NCI-H526 (cell line): ENCODE measurements around the gene NHSL2.
A peak's percentile ranks its signal among the peaks of the same experiment; 100 is the strongest.
"Not testable (repeated sequence)": the region's sequence is repeated elsewhere in the genome, so short reads cannot be mapped to it uniquely, and the experiment has no call there.

Source experiments
- DNase-seq, 2 experiments: peaks; one replicate each; lab custom pipeline; 2025; lab: John Stamatoyannopoulos, UW

The NHSL2 gene

GRCh38 chrX:72042852-72043248 lies 132.2 kb downstream of the NHSL2 start:
- DNase-seq, result no peak

GRCh38 chrX:72043636-72044035 lies 133.0 kb downstream of the NHSL2 start:
- DNase-seq, result no peak

GRCh38 chrX:72045141-72045540 lies 134.5 kb downstream of the NHSL2 start:
- DNase-seq, result peak in 1 of 2 experiments; percentile 13

- DNase-seq, result peak; percentile 76 to 80
Measured at GRCh38 chrX:72045552-72046277, 135.1 kb downstream of the NHSL2 start.

GRCh38 chrX:72046447-72046846 lies 135.8 kb downstream of the NHSL2 start:
- DNase-seq, result no peak

DNA sequence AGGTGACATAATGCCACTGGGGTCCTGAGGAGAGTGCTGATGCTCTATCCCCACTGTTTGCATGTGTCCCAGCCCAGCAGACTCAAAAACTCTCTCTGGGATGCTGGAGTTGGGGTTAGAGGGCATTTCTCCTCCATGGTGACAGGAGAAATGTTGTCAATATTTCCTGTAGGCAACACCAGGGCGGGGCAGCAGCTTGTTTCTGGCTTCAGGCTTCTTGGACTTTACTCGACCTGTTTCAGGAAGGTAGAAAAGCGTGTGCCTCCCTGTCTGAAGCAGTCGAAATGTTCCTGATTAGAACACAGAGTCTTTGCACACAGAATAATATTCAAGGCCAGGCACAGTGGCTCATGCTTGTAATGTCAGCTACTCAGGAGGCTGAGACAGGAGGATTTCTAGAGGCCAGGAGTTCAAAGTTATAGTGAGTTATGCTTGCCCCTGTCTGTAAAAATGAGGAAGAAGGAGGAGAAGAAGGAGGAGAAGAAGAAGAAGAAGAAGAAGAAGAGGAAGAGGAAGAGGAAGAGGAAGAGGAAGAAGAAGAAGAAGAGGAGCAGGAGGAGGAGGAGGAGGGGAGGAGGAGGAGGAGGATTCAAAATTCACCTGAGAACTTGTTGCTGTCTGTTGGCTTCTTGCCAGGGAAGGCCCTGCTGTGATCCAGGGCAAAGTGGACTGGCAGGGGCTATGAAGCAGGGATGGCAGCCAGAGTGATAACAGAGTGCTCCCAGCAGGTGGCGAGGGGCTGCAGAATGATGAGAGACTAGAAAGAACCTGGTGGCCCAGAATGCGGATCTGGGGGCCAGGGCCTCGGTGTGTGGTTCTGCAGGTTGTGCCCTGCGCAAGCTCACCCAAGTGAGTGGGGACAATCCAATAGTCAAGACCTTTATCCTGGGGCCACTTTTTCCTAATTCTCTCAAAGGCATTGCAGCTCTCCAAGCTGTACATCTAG lies 138.1 kb downstream of the NHSL2 start:
- DNase-seq, result peak; percentile 3 to 17

- no peak for DNase-seq
Measured at GRCh38 chrX:72050011-72050410, 139.4 kb downstream of the NHSL2 start.

GRCh38 chrX:72051589-72051988 lies 140.9 kb downstream of the NHSL2 start:
- DNase-seq, result no peak

DNA sequence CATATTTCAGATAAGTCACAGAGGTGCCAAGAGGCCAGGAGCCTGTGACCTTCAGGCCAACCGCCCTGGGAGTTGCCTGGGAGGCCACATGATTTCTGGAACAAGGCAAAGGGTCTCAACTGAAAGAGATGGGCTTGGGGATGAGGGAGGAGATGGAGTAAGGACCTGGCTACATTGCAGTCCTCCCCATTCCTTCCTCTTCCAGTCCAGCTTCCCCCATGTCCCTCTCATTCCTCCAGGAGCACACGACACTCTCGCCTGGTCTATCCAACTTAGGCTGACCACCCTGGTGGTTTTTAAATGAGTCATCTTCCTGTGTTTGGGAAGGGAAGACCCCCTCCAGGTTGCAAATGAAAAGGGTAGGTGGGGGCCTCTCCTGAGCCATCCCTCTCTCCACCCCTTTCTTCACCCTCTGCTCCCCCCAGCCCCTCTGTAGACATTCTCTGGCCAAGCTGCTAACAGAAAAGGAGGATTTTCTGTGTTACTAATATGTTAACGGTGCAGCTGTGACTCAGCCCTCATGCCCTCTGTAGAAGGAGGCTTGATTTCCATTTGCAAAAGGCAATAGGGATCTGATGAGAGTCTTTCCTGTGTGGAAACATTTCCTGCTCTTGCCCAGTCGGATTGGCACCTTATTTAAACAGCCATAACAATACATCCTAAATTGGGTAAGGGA lies 141.9 kb downstream of the NHSL2 start:
- no peak for DNase-seq

DNA sequence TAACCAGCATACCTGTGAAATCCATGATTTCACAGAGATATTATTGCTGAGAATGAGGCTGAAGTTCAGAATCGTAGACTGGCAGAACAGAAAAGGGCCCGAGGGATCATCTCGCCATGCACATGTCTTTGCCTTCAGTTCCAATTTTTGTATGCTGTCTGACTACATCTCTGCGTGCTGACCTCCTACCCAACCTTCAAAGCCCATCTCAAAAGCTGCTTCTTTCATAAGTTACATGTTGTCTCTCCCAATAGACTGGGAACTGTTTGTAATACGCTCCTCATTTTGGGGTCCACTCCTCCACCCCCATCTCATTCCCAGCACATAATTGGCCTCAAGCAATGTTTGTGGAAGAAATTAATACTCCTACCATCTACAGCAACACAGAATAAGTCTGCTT lies 142.9 kb downstream of the NHSL2 start:
- no peak for DNase-seq

- DNase-seq, result no peak
Measured at GRCh38 chrX:72054779-72055489, 144.3 kb downstream of the NHSL2 start.

GRCh38 chrX:72057331-72057730 lies 146.7 kb downstream of the NHSL2 start:
- no peak for DNase-seq

- DNase-seq, result no peak
Measured at GRCh38 chrX:72057849-72058248, 147.2 kb downstream of the NHSL2 start.

DNA sequence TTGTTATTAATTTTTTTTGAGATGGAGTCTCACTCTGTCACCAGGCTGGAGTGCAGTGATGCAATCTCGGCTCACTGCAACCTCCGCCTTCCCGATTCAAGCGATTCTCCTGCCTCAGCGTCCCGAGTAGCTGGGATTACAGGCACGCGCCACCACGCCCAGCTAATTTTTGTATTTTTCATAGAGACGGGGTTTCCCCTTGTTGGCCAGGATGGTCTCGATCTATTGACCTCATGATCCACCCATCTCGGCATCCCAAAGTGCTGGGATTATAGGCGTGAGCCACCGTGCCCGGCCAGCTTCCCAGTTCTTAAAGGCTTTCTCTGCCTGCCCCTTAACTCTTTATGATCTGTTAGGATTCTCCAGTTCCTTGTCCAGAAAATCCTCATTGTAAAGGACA lies 147.7 kb downstream of the NHSL2 start:
- not testable (repeated sequence) for DNase-seq

DNA sequence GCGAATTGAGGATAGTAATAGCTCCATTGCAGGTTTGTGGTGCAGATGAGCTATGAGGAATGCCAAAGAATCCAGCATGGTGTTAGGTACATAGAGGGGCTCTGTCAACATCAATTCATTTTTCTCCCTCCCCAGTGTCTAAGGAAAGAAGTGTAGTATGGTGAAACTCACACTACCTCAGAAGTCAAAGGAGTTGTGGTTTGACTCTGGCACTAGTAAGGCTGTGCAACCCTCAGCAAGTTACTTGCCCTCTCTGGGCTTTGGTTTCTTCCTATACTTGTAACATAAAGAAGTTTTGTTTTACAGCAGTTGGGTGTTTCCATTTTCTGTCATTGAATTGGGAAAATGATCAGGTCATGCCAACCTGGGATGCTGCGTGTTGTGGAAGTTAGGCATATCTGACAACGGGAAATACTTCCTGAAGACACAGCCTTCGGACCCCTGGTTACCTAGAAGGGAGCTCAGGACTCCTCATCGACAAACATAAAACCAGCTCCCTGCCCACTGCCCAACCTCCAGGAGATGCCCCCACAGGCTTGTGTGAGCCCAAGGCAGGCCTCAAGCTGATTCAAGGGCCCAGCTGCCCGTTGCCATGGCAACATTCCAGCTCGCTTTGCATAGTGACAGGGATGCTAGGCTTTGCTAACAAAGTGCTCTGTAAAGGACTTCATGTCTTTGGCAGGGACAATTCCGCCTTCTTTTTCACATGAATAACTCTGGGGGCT lies 149.7 kb downstream of the NHSL2 start:
- DNase-seq, result peak; percentile 84 to 90

DNA sequence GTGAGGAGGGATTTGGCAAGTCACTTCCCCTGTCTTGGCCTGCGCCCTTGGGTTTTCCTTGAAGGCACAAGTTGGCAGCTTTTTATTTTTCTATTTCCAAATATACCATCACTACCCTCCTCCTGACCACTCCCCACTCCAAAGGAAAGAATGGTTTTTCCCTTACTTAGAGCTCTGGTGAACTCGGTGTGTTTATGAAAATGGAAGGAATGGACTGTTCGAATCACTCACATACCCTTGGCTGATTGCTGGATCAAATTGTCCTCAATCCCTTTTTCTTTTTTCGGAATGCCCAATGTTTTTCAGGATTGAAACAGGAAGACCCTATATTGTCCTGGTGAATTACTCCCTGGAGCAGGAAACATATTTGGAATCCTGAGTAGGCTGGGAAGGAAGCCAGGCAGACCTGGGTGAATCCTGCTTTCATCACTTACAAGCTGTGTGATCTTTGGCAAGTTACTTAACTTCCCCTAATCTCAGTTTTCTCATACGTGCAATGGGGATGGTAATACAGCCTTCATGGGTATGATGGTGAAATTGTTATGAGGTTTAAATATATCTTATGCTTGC lies 150.4 kb downstream of the NHSL2 start:
- DNase-seq, result peak in 1 of 2 experiments; percentile 34

DNA sequence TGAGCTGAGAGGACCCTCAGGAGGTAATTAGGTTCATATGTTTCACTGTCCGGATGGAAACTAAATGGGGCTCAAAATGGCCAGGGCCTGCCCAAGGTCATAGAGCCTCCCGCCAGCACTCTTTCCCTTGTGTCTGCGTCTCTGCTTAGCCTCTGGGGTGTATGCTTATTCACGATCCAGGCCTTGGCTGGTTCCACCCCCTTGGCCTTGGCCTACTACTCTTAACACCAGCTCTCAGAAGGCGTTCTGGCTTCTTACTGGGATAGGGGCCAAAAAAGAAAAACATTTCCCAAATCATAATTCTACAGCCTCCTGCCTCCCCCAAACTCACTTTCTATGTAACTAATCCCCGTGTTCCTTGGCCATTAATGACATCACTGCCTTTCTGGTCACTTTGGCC lies 152.3 kb downstream of the NHSL2 start:
- DNase-seq, result no peak

- peak in 1 of 2 experiments; percentile 13 for DNase-seq
Measured at GRCh38 chrX:72069350-72070160, 158.9 kb downstream of the NHSL2 start.

- no peak for DNase-seq
Measured at GRCh38 chrX:72071213-72071612, 160.6 kb downstream of the NHSL2 start.

DNA sequence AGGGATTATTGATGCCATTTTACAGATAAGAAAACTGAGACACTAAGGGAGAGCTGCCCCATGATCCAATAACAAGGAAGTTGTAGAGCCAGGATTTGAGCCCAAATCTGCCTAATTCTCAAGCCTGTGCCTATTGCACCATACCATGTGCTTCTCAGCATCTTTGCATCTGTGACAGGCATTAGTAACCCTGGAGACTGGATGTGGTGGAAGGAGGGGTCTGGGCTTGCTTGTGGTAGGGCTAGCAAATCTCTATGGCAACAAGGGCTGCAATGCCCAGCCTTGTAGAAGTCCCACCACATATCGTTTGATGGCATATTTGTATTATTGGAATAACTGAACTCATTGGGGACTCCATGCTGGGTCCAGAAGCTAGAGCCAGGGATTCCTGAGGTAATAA lies 163.0 kb downstream of the NHSL2 start:
- no peak for DNase-seq
